ENCODE results near the gene PHACTR1.

GRCh38 chr6:12803486-12803885 is 86.9 kb downstream of the PHACTR1 start:
- TF ChIP-seq CTCF (conservative IDR thresholded peaks at IDR 0.05; ENCODE audit: low read depth, low read length): no peak
- no peak for TF ChIP-seq EZH2phosphoT487 (IDR thresholded peaks at IDR 0.05; ENCODE audit: borderline replicate concordance, low read length)

Measured in PC-3 (cell line).